Measurements from ENCODE around the gene RGPD8.
"Not testable (repeated sequence)": the region's sequence is repeated elsewhere in the genome, so short reads cannot be mapped to it uniquely, and the experiment has no call there.

The RGPD8 gene

DNA sequence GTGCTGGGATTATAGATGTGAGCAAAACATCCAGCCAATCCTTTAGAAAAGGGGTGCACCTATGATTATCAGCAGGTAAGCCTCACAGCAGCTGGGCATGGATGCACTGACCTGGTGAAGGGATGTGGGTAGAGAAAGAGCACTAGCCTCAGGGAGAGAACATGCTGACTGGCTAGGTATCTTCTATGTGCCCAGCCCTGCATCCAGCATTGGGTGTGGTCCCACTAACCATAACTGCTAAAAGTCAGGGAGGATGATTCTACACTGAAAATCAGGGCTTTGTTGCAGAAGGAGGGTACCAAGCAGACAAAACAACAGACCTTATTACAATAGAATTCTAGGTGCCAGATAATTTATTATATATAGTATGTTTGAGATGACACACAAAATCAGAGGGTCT, 21.1 kb upstream of the RGPD8 start:
- H3K36me3 Mint-ChIP-seq (ENCODE audit: low read depth) = no peaks in the 10 kb centered on the region
- peaks cover 9% of the 10 kb centered on the region for H3K27me3 Mint-ChIP-seq (ENCODE audit: low read depth)
- H3K9me3 Mint-ChIP-seq = no peaks in the 10 kb centered on the region
- no peaks in the 10 kb centered on the region for H3K4me1 Mint-ChIP-seq (ENCODE audit: low read depth)
- DNase-seq (ENCODE audit: low spot score) = no peak
- no peak overlapping the region for H3K4me3 Mint-ChIP-seq
- H3K27ac Mint-ChIP-seq = no peak overlapping the region

GRCh38 chr2:112451317-112451716, 17.9 kb upstream of the RGPD8 start:
- DNase-seq (ENCODE audit: low spot score) = no peak
- Mint-ChIP-seq H3K36me3 (ENCODE audit: low read depth) (no peaks in the 10 kb centered on the region), H3K27me3 (ENCODE audit: low read depth) (peaks cover 4% of the 10 kb centered on the region), H3K9me3 (no peaks in the 10 kb centered on the region), H3K27ac (no peak overlapping the region), H3K4me1 (ENCODE audit: low read depth) (no peaks in the 10 kb centered on the region), H3K4me3 (no peak overlapping the region)

DNA sequence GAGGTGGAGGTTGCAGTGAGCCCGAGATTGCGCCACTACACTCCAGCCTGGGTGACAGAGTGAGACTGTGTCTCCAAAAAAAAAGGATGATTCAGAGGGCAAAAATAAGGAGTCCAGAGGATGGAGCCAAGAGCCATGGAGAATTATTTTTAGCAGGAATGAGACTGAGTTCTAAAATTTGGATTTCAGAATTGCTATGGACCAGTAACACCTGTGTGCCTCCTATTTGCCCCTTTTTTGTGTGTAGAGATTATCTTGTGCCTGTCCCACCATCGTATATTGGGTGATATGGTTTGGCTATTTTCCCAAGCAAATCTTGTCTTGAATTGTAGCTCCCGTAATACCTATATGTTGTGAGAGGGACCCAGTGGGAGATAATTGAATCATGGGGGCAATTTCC, 16.4 kb upstream of the RGPD8 start:
- no peaks in the 10 kb centered on the region for H3K4me1 Mint-ChIP-seq (ENCODE audit: low read depth)
- no peaks in the 10 kb centered on the region for H3K9me3 Mint-ChIP-seq
- no peak overlapping the region for H3K4me3 Mint-ChIP-seq
- no peak overlapping the region for H3K27ac Mint-ChIP-seq
- DNase-seq (ENCODE audit: low spot score) = no peak
- peaks cover 10% of the 10 kb centered on the region for H3K27me3 Mint-ChIP-seq (ENCODE audit: low read depth)
- H3K36me3 Mint-ChIP-seq (ENCODE audit: low read depth) = no peaks in the 10 kb centered on the region

DNA sequence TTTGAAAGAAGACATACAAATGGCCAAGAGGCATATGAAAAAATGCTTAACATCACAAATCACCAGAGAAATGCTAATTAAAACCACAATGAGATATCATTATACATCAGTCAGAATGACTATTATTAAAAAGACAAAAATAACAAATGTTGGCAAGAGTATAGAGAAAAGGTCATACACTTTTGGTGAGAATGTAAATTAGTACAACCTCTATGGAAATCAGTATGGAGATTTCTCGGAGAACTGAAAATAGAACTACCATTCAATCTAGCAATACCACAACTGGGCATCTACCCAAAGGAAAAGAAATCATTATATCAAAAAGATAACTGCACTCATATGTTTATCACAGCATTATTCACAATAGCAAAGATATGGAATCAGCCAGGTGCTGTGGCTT, 10.8 kb upstream of the RGPD8 start:
- peaks cover 32% of the 10 kb centered on the region for H3K27me3 Mint-ChIP-seq (ENCODE audit: low read depth)
- H3K4me1 Mint-ChIP-seq (ENCODE audit: low read depth); H3K9me3 Mint-ChIP-seq; H3K4me3 Mint-ChIP-seq; DNase-seq (ENCODE audit: low spot score); H3K36me3 Mint-ChIP-seq (ENCODE audit: low read depth); H3K27ac Mint-ChIP-seq: not testable (repeated sequence)

DNA sequence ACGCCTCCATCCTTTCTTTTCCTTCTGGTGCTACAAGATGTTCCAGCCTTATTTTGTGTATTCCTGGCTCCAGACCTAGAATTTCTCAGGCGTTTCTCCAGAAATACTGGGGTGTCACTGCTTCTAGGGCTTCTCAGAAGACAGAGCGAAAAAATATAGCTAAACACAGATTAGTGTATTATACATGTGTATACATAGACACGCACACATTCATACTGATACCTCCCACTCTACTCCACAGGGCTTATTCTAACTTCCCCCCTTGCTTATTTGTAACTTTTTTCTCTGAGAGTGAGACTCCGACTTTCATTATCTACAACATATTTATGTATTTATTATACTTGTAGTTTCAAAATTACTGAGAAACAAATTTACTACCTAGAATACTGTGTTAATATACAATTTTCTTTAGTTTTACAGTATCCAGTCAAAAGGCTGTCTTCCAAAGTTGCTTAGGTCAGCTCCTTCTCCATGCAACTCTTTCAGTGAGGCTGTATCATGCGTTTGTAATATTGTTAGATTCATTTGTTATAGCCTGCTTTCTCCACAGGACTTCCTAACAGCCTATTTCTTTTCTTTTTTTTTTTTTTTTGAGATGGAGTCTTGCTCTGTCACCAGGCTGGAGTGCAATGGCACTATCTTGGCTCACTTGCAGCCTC, 5.3 kb upstream of the RGPD8 start:
- H3K4me3 Mint-ChIP-seq; H3K36me3 Mint-ChIP-seq (ENCODE audit: low read depth); H3K4me1 Mint-ChIP-seq (ENCODE audit: low read depth); DNase-seq (ENCODE audit: low spot score); H3K9me3 Mint-ChIP-seq; H3K27ac Mint-ChIP-seq: not testable (repeated sequence)
- H3K27me3 Mint-ChIP-seq (ENCODE audit: low read depth) = peaks cover 21% of the 10 kb centered on the region

DNA sequence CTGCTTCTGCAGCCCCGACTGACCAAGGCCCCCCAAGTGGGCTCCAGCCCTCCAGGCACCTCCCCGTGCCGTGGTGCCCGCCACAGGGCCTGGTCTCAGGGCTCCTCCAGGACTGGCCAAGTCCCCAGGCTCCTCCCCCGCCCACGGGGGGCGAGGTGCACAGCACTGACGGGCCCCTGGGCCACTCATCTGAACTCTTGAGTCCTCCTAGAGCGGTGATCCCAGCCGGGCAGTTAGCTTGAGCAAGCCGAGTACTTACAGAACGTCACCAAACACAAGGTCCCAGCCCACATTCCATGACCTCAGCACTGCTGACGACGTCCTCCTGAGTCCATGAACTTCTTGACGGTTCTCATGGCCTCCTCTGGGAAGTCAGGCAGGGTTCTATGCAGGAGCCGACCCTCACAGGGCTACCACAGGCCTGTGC, 4.0 kb upstream of the RGPD8 start:
- not testable (repeated sequence) for H3K4me3 Mint-ChIP-seq; H3K9me3 Mint-ChIP-seq; H3K36me3 Mint-ChIP-seq (ENCODE audit: low read depth); H3K4me1 Mint-ChIP-seq (ENCODE audit: low read depth); H3K27ac Mint-ChIP-seq; DNase-seq (ENCODE audit: low spot score)
- peaks cover 13% of the 10 kb centered on the region for H3K27me3 Mint-ChIP-seq (ENCODE audit: low read depth)

DNA sequence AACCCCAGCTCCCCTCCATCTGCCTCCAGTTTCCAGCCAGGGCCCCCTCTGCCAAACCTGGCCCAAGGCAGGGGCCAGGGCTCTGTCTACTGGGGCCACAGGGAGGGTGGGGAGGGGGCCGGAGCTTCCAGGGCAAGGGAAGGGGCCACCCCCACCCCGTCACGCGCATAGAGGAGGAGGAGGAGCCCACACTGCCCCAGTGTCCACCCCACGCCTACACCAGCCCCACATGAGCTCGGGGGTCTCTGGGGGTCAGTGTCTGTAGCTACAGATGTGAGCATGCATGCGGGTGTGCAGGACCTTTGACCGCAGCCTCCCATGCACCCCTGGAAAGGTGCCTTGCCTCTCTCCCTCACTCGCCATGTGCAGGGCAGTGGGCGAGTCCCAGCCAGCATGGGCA, 3.5 kb upstream of the RGPD8 start:
- H3K27ac Mint-ChIP-seq; DNase-seq (ENCODE audit: low spot score); H3K27me3 Mint-ChIP-seq (ENCODE audit: low read depth); H3K36me3 Mint-ChIP-seq (ENCODE audit: low read depth); H3K4me1 Mint-ChIP-seq (ENCODE audit: low read depth); H3K4me3 Mint-ChIP-seq; H3K9me3 Mint-ChIP-seq: not testable (repeated sequence)

DNA sequence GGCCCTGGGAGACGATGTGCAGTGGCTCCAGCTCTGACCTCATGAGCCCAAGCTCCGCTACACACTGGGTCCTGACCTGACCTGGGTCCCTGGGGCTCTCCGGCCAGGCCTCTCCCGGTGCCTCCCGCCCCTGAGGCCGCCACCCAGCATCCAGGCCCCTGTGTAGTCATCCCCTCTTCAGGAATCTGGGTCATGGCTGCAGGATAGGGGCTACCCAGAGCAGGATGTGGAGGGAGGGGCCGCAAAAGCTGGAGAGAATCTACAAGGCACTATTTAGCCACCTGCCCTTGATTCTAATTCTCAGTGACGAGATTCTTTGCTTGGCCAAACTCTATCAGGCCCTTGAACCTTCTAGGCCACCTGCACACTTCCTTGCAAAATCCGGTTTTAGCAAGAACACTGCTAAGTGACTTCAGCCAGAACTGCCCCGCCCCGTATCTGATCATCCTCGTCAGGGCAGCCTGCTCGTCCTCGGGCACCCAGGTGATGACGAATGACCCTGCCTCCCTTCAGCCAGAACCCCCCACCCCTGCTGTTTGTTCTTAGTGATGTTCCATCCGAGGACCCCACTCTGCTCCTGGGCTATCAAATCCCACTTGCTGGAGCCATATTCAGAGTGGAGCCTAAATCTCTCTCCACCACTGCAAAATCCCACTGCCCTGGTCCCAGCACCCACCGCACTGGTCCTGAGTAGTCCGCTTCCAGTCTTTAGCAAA, 2.4 kb upstream of the RGPD8 start:
- H3K27ac Mint-ChIP-seq; H3K27me3 Mint-ChIP-seq (ENCODE audit: low read depth); DNase-seq (ENCODE audit: low spot score); H3K4me3 Mint-ChIP-seq; H3K9me3 Mint-ChIP-seq; H3K36me3 Mint-ChIP-seq (ENCODE audit: low read depth); H3K4me1 Mint-ChIP-seq (ENCODE audit: low read depth): not testable (repeated sequence)

DNA sequence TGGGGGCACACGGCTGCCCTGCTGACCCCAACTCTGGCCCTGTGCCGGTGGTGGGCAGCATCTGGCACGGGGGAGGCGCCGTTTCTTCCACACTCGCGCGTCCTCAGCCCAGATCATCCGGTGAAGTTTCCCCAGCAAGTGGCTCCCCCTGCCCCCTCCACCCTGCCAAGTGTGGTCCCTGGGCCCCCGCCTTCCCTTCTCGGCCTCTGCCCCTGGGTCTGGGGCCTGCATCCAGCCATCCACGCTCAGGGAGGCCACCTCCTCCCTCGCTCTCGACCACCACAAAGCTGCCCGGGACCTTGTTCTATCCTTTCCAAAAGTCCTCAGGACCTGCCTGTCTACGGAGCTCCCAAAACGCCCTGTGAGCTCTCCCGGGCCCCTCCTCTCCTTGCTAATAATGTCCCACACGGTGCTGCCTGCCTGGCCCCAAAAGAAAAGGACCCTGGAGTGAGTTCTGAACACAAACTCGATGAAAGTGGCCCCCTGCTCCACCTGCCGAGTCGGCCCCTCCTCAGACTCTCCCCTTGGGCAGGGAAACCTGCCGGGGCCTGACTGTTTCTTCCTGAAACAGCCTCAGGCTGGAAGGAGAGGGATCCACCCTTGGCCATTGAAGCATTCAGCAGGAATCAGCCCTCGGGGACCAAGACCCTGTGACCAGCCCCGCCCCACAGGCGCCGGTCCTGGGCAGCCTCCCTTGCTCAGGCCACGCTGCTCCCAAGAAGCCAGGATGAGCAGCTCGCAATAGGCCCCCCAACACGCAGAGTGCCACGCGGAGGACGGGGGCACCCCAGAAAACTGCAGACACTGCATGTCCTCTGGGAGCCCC, 1.7 kb upstream of the RGPD8 start:
- H3K36me3 Mint-ChIP-seq (ENCODE audit: low read depth); H3K9me3 Mint-ChIP-seq; DNase-seq (ENCODE audit: low spot score); H3K27me3 Mint-ChIP-seq (ENCODE audit: low read depth); H3K27ac Mint-ChIP-seq; H3K4me3 Mint-ChIP-seq; H3K4me1 Mint-ChIP-seq (ENCODE audit: low read depth): not testable (repeated sequence)

GRCh38 chr2:112433932-112434730, 686 bp upstream of the RGPD8 start:
- peaks cover 6% of the 10 kb centered on the region for H3K4me1 Mint-ChIP-seq (ENCODE audit: low read depth)
- DNase-seq (ENCODE audit: low spot score) = no peak

DNA sequence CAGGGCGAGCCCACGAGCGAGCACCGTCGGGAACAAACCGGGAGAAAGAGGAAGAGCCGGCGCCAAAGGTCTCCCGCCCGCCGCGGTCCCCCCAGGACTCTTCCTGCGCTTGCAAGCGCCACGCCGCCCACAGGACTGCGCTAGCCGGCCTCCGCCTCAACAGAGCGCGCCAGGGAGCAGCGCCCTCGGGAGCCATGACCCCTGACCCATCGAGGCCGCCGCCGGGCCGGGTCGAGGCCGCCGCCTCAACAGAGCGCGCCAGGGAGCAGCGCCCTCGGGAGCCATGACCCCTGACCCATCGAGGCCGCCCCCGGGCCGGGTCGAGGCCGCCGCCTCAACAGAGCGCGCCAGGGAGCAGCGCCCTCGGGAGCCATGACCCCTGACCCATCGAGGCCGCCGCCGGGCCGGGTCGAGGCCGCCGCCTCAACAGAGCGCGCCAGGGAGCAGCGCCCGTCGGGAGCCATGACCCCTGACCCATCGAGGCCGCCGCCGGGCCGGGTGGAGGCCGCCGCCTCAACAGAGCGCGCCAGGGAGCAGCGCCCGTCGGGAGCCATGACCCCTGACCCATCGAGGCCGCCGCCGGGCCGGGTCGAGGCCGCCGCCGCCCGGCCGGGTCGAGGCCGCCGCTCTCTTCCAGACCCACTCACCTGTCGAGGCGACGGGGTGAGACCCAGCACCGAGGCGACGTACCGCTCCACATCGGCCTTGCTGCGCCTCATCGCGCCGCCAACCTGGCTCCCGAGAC, 538 bp downstream of the RGPD8 start:
- H3K4me1 Mint-ChIP-seq (ENCODE audit: low read depth); H3K27me3 Mint-ChIP-seq (ENCODE audit: low read depth); H3K9me3 Mint-ChIP-seq; H3K36me3 Mint-ChIP-seq (ENCODE audit: low read depth): not testable (repeated sequence)
- H3K4me3 Mint-ChIP-seq = peak overlapping the region; percentile 85
- DNase-seq (ENCODE audit: low spot score) = peak; percentile 35
- H3K27ac Mint-ChIP-seq = peak overlapping the region; percentile 67

More at GRCh38 chr2:112433932-112434730, 686 bp upstream of the RGPD8 start:
- no peaks in the 10 kb centered on the region for H3K36me3 Mint-ChIP-seq (ENCODE audit: low read depth)
- H3K27me3 Mint-ChIP-seq (ENCODE audit: low read depth) = no peaks in the 10 kb centered on the region
- no peaks in the 10 kb centered on the region for H3K9me3 Mint-ChIP-seq
- no peak overlapping the region for H3K4me3 Mint-ChIP-seq
- no peak overlapping the region for H3K27ac Mint-ChIP-seq

DNA sequence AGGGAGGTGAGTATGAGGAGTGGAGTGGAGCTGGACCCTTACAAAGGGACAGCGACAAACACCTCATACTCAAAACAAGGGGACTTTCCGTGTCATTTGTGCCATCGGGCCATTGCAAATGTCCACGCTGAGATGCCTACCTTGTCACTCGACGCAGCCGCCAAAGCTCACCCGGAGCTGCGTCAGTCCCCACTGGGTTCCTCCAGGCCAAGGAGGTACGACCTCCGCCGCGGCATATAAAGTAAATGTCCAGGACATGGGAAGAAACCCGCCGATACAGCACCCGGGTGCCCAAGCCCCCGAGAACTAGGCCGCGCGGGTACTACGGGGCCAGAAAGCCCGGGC, 1.1 kb downstream of the RGPD8 start:
- not testable (repeated sequence) for H3K9me3 Mint-ChIP-seq; H3K27me3 Mint-ChIP-seq (ENCODE audit: low read depth); H3K4me1 Mint-ChIP-seq (ENCODE audit: low read depth); H3K36me3 Mint-ChIP-seq (ENCODE audit: low read depth); DNase-seq (ENCODE audit: low spot score)
- Mint-ChIP-seq H3K4me3 (peak overlapping the region; percentile 85), H3K27ac (peak overlapping the region; percentile 67)

- not testable (repeated sequence) for H3K9me3 Mint-ChIP-seq; DNase-seq (ENCODE audit: low spot score); H3K27me3 Mint-ChIP-seq (ENCODE audit: low read depth); H3K4me1 Mint-ChIP-seq (ENCODE audit: low read depth); H3K36me3 Mint-ChIP-seq (ENCODE audit: low read depth)
- Mint-ChIP-seq H3K27ac (peak overlapping the region; percentile 53), H3K4me3 (peak overlapping the region; percentile 85)
Observed at GRCh38 chr2:112431587-112432295, 1.7 kb downstream of the RGPD8 start.

Data from T-helper 2 cell treated with Interferon-gamma antibody and Interleukin-4, amounts not matched to agents 5 μg/mL and 100 μg/mL, for 36 hours (primary cell).